ENCODE measurements around the gene TENT4B. TPM values are rescaled to one million over a fixed set of nuclear protein-coding genes. Genes with fewer than 3 reads are reported as not detected.

TENT4B gene
- total and polyA plus RNA-seq, 7 donors: 3.6 to 23.5 (median 14.9) TPM

- TF ChIP-seq POLR2AphosphoS5 (IDR thresholded peaks at IDR 0.05): no peak
- no peak for TF ChIP-seq CTCF (IDR thresholded peaks at IDR 0.05)
- no peak for TF ChIP-seq EP300 (IDR thresholded peaks at IDR 0.05)
- TF ChIP-seq POLR2A (IDR thresholded peaks at IDR 0.05): no peak
- H3K9me3 ChIP-seq: no peaks in the 10 kb centered on the region
- H3K27ac ChIP-seq: no peak overlapping the region
- H3K4me3 ChIP-seq: no peak overlapping the region
- H3K4me1 ChIP-seq: no peaks in the 10 kb centered on the region
- intact Hi-C loops (cut with DNase I): no loop called here
- no peaks in the 10 kb centered on the region for H3K36me3 ChIP-seq
- WGBS, 2 donors: 83 to 92% methylated on average over 4 of the region's 4 CpGs
- no peak for DNase-seq
- H3K27me3 ChIP-seq: no peaks in the 10 kb centered on the region
Observed at GRCh38 chr16:50276801-50277555, 123.9 kb downstream of the TENT4B start.

DNA sequence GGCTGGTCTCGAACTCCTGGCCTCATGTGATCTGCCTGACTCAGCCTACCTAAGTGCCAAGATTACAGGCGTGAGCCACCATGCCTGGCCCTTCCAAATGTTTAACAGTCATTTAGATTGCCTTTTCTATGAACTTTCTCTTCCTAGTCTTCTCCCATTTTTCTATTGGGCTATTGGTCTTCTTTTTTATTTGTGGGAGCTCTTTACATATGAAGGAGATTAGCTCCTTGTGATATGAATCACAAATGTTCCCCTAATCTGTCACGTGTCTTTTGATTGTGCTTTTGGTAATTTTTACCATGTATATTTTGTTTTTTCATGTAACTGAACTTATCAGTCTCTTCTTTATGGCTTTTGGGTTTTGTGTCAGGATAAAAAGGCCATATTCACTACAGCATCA, 125.1 kb downstream of the TENT4B start:
- TF ChIP-seq POLR2AphosphoS5 (IDR thresholded peaks at IDR 0.05) (no peak), EP300 (IDR thresholded peaks at IDR 0.05) (no peak), POLR2A (IDR thresholded peaks at IDR 0.05) (no peak), CTCF (IDR thresholded peaks at IDR 0.05) (no peak)
- no peak overlapping the region for H3K4me3 ChIP-seq
- H3K27me3 ChIP-seq: no peaks in the 10 kb centered on the region
- no peaks in the 10 kb centered on the region for H3K36me3 ChIP-seq
- H3K4me1 ChIP-seq: no peaks in the 10 kb centered on the region
- intact Hi-C loops (cut with DNase I): no loop called here
- DNase-seq: no peak
- WGBS, 2 donors: 56 to 74% methylated on average over 3 of the region's 3 CpGs
- H3K9me3 ChIP-seq: no peaks in the 10 kb centered on the region
- no peak overlapping the region for H3K27ac ChIP-seq

- TF ChIP-seq POLR2A (IDR thresholded peaks at IDR 0.05) (no peak), EP300 (IDR thresholded peaks at IDR 0.05) (no peak)
- Histone ChIP-seq H3K4me3 (no peak overlapping the region), H3K27me3 (no peaks in the 10 kb centered on the region), H3K27ac (no peak overlapping the region), H3K9me3 (no peaks in the 10 kb centered on the region), H3K36me3 (no peaks in the 10 kb centered on the region), H3K4me1 (peaks cover 0 to 5% (median 1%) of the 10 kb centered on the region in 4 donors)
- WGBS, 2 donors: 59% methylated on average over 2 of the region's 2 CpGs
- no peak for DNase-seq
- intact Hi-C loops (cut with DNase I): no loop called here
Observed at GRCh38 chr16:50279504-50279865, 126.4 kb downstream of the TENT4B start.

GRCh38 chr16:50280932-50281331, 127.8 kb downstream of the TENT4B start:
- intact Hi-C loops (cut with DNase I): no loop called here
- H3K27me3 ChIP-seq: no peaks in the 10 kb centered on the region
- no peak overlapping the region for H3K4me3 ChIP-seq
- peak overlapping the region in 1 of 4 donors; percentile 41 for H3K27ac ChIP-seq
- peaks cover 0 to 7% (median 2%) of the 10 kb centered on the region in 4 donors for H3K4me1 ChIP-seq
- H3K9me3 ChIP-seq: no peaks in the 10 kb centered on the region
- TF ChIP-seq EP300 (IDR thresholded peaks at IDR 0.05) (no peak), CTCF (IDR thresholded peaks at IDR 0.05) (no peak), POLR2AphosphoS5 (IDR thresholded peaks at IDR 0.05) (no peak), POLR2A (IDR thresholded peaks at IDR 0.05) (no peak)
- H3K36me3 ChIP-seq: no peaks in the 10 kb centered on the region
- 61 to 83% methylated on average over 5 of the region's 5 CpGs for WGBS, 2 donors
- no peak for DNase-seq

Small RNAs within 50 kb of the gene (small RNA-seq; reads per million reads assigned to genes)
- 0 reads per million in 3 donors for gene RF00156
- 0 reads per million in 3 donors for gene RPL10P14

Other genes with a start within 250 kb of the TENT4B start
- gene CNEP1R1, start 128.1 kb upstream of the TENT4B start, total RNA-seq: 10 to 100 TPM; 10.2 to 18.9 (median 14.1) TPM
- gene CNEP1R1, start 128.1 kb upstream of the TENT4B start, polyA plus RNA-seq: 10 to 100 TPM in 1 of 3 donors, 1 to 10 TPM in 2; 6.5 to 10.9 (median 9.0) TPM
- gene HEATR3, start 87.3 kb upstream of the TENT4B start, total RNA-seq: 10 to 100 TPM; 14.0 to 20.5 (median 15.1) TPM
- 10 to 100 TPM in 1 of 3 donors, 1 to 10 TPM in 2; 5.4 to 13.1 (median 7.2) TPM for gene HEATR3, start 87.3 kb upstream of the TENT4B start, polyA plus RNA-seq
- 10 to 100 TPM in 3 of 4 donors, 1 to 10 TPM in 1; 8.9 to 16.8 (median 11.3) TPM for gene ADCY7, start 113.2 kb downstream of the TENT4B start, total RNA-seq
- 10 to 100 TPM in 1 of 3 donors, 1 to 10 TPM in 2; 1.2 to 24.0 (median 1.8) TPM for gene ADCY7, start 113.2 kb downstream of the TENT4B start, polyA plus RNA-seq
- 10 to 100 TPM; 52.0 to 56.4 (median 53.7) TPM for gene BRD7, start 215.7 kb downstream of the TENT4B start, total RNA-seq
- gene BRD7, start 215.7 kb downstream of the TENT4B start, polyA plus RNA-seq: 10 to 100 TPM; 34.2 to 38.6 (median 38.6) TPM

Data from sigmoid colon (tissue), 7 donors.